ENCODE results near the gene RET. TPM values are rescaled to one million over a fixed set of nuclear protein-coding genes. Genes with fewer than 3 reads are reported as not detected.

Gene RET
- total RNA-seq, 1 experiment from 2014 or later: 21.4 TPM

GRCh38 chr10:43166207-43166879 lies 89.5 kb downstream of the RET start:
- no peaks in the 10 kb centered on the region for H3K9me3 Mint-ChIP-seq
- TF ChIP-seq ZNF512 (CRISPR knock-in tag; IDR thresholded peaks at IDR 0.05; ENCODE audit: borderline replicate concordance) (no peak), NR3C1 (CRISPR knock-in tag; conservative IDR thresholded peaks at IDR 0.05; ENCODE audit: low read depth) (no peak), NR1H2 (CRISPR knock-in tag; IDR thresholded peaks at IDR 0.05) (no peak), PREB (CRISPR knock-in tag; IDR thresholded peaks at IDR 0.05; ENCODE audit: borderline replicate concordance) (no peak), ZNF396 (CRISPR knock-in tag; IDR thresholded peaks at IDR 0.05; ENCODE audit: borderline replicate concordance) (no peak), E2F5 (CRISPR knock-in tag; IDR thresholded peaks at IDR 0.05) (no peak)
- no peak overlapping the region for H3K27ac Mint-ChIP-seq
- POLR2A ChIA-PET: no interaction called here
- ATAC-seq (no peak), DNase-seq (ENCODE audit: low spot score) (no peak)
- no peak overlapping the region for H3K4me3 Mint-ChIP-seq
- CTCF ChIA-PET: no interaction called here
- H3K4me1 Mint-ChIP-seq: no peaks in the 10 kb centered on the region
- no peaks in the 10 kb centered on the region for H3K36me3 Mint-ChIP-seq
- H3K27me3 Mint-ChIP-seq (ENCODE audit: low read depth): no peaks in the 10 kb centered on the region

- ChIA-PET POLR2A (no interaction called here), CTCF (no interaction called here)
- H3K36me3 Mint-ChIP-seq: no peaks in the 10 kb centered on the region
- TF ChIP-seq ATF3 (CRISPR knock-in tag; conservative IDR thresholded peaks at IDR 0.05): no peak
- TF ChIP-seq ZNF138 (CRISPR knock-in tag; conservative IDR thresholded peaks at IDR 0.05): no peak
- TF ChIP-seq ZNF317 (CRISPR knock-in tag; IDR thresholded peaks at IDR 0.05; ENCODE audit: borderline replicate concordance, low read depth): no peak
- no peak for TF ChIP-seq ZNF423 (CRISPR knock-in tag; IDR thresholded peaks at IDR 0.05)
- no peak for TF ChIP-seq ERG (CRISPR knock-in tag; IDR thresholded peaks at IDR 0.05)
- TF ChIP-seq MLX (CRISPR knock-in tag; IDR thresholded peaks at IDR 0.05): no peak
- TF ChIP-seq ZNF121 (CRISPR knock-in tag; IDR thresholded peaks at IDR 0.05): no peak
- no peak for TF ChIP-seq ZNF263 (CRISPR knock-in tag; IDR thresholded peaks at IDR 0.05; ENCODE audit: low read depth)
- TF ChIP-seq NR3C1 (CRISPR knock-in tag; conservative IDR thresholded peaks at IDR 0.05; ENCODE audit: low read depth): no peak
- no peak for TF ChIP-seq KAT7 (CRISPR knock-in tag; IDR thresholded peaks at IDR 0.05; ENCODE audit: borderline replicate concordance)
- TF ChIP-seq IRF2 (CRISPR knock-in tag; IDR thresholded peaks at IDR 0.05; ENCODE audit: borderline replicate concordance, low read depth): no peak
- no peak for TF ChIP-seq TEAD1 (CRISPR knock-in tag; IDR thresholded peaks at IDR 0.05)
- no peak overlapping the region for H3K4me3 Mint-ChIP-seq
- no peak overlapping the region for H3K27ac Mint-ChIP-seq
- DNase-seq (ENCODE audit: low spot score) (no peak), ATAC-seq (no peak)
- no peaks in the 10 kb centered on the region for H3K27me3 Mint-ChIP-seq (ENCODE audit: low read depth)
- H3K9me3 Mint-ChIP-seq: no peaks in the 10 kb centered on the region
- peaks cover 4% of the 10 kb centered on the region for H3K4me1 Mint-ChIP-seq
These were observed 90.1 kb downstream of the RET start for GRCh38 chr10:43166880-43167497.
